ENCODE data around the gene PKNOX2. TPM values are rescaled to one million over a fixed set of nuclear protein-coding genes. Genes with fewer than 3 reads are reported as not detected.

Gene PKNOX2
- polyA plus RNA-seq, 1 experiment = 0.02 TPM

- no peak for DNase-seq (ENCODE audit: low read depth)
- POLR2A ChIA-PET = no interaction called here
- Histone ChIP-seq H3K36me3 (ENCODE audit: control insufficient read depth, insufficient read depth, low read length) (no peaks in the 10 kb centered on the region), H3K4me3 (ENCODE audit: low read depth, low read length) (no peak overlapping the region), H3K27me3 (ENCODE audit: control insufficient read depth, insufficient read depth, low read length) (peaks cover 3% of the 10 kb centered on the region)
- no peak for TF ChIP-seq CTCF (IDR thresholded peaks at IDR 0.05; ENCODE audit: insufficient read depth, low read depth, low read length)
- CTCF ChIA-PET = interaction anchor here (1.8 kb wide), 1 partner anchor 10 kb away, joined by 5 read pairs; no protein-coding TSS in a partner anchor
These were observed 109.8 kb downstream of the PKNOX2 start for GRCh38 chr11:125274309-125274708.

GRCh38 chr11:125274774-125275173, 110.2 kb downstream of the PKNOX2 start:
- POLR2A ChIA-PET = no interaction called here
- no peak for DNase-seq (ENCODE audit: low read depth)
- no peak for TF ChIP-seq CTCF (IDR thresholded peaks at IDR 0.05; ENCODE audit: insufficient read depth, low read depth, low read length)
- CTCF ChIA-PET = no interaction called here
- Histone ChIP-seq H3K36me3 (ENCODE audit: control insufficient read depth, insufficient read depth, low read length) (no peaks in the 10 kb centered on the region), H3K4me3 (ENCODE audit: low read depth, low read length) (no peak overlapping the region), H3K27me3 (ENCODE audit: control insufficient read depth, insufficient read depth, low read length) (peaks cover 3% of the 10 kb centered on the region)

GRCh38 chr11:125275905-125276618, 111.5 kb downstream of the PKNOX2 start:
- CTCF ChIA-PET = interaction anchor here (1.5 kb wide), 1 partner anchor 10 kb away, joined by 7 read pairs; no protein-coding TSS in a partner anchor
- POLR2A ChIA-PET = no interaction called here
- Histone ChIP-seq H3K36me3 (ENCODE audit: control insufficient read depth, insufficient read depth, low read length) (no peaks in the 10 kb centered on the region), H3K4me3 (ENCODE audit: low read depth, low read length) (no peak overlapping the region), H3K27me3 (ENCODE audit: control insufficient read depth, insufficient read depth, low read length) (peaks cover 4% of the 10 kb centered on the region)
- DNase-seq (ENCODE audit: low read depth) = no peak
- no peak for TF ChIP-seq CTCF (IDR thresholded peaks at IDR 0.05; ENCODE audit: insufficient read depth, low read depth, low read length)

GRCh38 chr11:125276619-125276976, 112.0 kb downstream of the PKNOX2 start:
- no peaks in the 10 kb centered on the region for H3K36me3 ChIP-seq (ENCODE audit: control insufficient read depth, insufficient read depth, low read length)
- no peak overlapping the region for H3K4me3 ChIP-seq (ENCODE audit: low read depth, low read length)
- ChIA-PET CTCF (interaction anchor here (1.5 kb wide), 1 partner anchor 10 kb away, joined by 7 read pairs; no protein-coding TSS in a partner anchor), POLR2A (no interaction called here)
- TF ChIP-seq CTCF (IDR thresholded peaks at IDR 0.05; ENCODE audit: insufficient read depth, low read depth, low read length) = no peak
- peaks cover 4% of the 10 kb centered on the region for H3K27me3 ChIP-seq (ENCODE audit: control insufficient read depth, insufficient read depth, low read length)
- no peak for DNase-seq (ENCODE audit: low read depth)

GRCh38 chr11:125279676-125280418, 115.3 kb downstream of the PKNOX2 start:
- H3K4me3 ChIP-seq (ENCODE audit: low read depth, low read length) = no peak overlapping the region
- POLR2A ChIA-PET = no interaction called here
- TF ChIP-seq CTCF (IDR thresholded peaks at IDR 0.05; ENCODE audit: insufficient read depth, low read depth, low read length) = no peak
- DNase-seq (ENCODE audit: low read depth) = no peak
- H3K27me3 ChIP-seq (ENCODE audit: control insufficient read depth, insufficient read depth, low read length) = peaks cover 5% of the 10 kb centered on the region
- CTCF ChIA-PET = interaction anchor here (0.9 to 1.8 kb wide), 3 partner anchors 17 to 138 kb away, joined by 3 to 5 read pairs (median 3); no protein-coding TSS in a partner anchor
- no peaks in the 10 kb centered on the region for H3K36me3 ChIP-seq (ENCODE audit: control insufficient read depth, insufficient read depth, low read length)

Measured in BJ (cell line).